NCI-H1105 (cell line): Measurements from ENCODE around the gene ING1.
A peak's percentile ranks its signal among the peaks of the same experiment; 100 is the strongest.
"Not testable (repeated sequence)": the region's sequence is repeated elsewhere in the genome, so short reads cannot be mapped to it uniquely, and the experiment has no call there.

ENCODE experiments used
- DNase-seq: peaks from one replicate; lab custom pipeline; 2025; lab: John Stamatoyannopoulos, UW

ING1 gene

GRCh38 chr13:110713642-110713952 lies at the start of gene ING1:
Gene ING1 (plus strand): TSS chr13:110713700. CDS start chr13:110714150, 450 bp downstream.
- DNase-seq = no peak

- DNase-seq = no peak
Observed at GRCh38 chr13:110664041-110664440, 49.5 kb upstream of the ING1 start.

- DNase-seq = no peak
Observed at GRCh38 chr13:110664673-110665072, 48.8 kb upstream of the ING1 start.

- no peak for DNase-seq
Observed at GRCh38 chr13:110665491-110666254, 47.8 kb upstream of the ING1 start.

- no peak for DNase-seq
Observed at GRCh38 chr13:110666255-110666533, 47.3 kb upstream of the ING1 start.

GRCh38 chr13:110669036-110669435 lies 44.5 kb upstream of the ING1 start:
- DNase-seq = no peak

- not testable (repeated sequence) for DNase-seq
Observed at GRCh38 chr13:110669814-110670213, 43.7 kb upstream of the ING1 start.

- DNase-seq = no peak
Observed at GRCh38 chr13:110676595-110677587, 36.6 kb upstream of the ING1 start.

- DNase-seq = no peak
Observed at GRCh38 chr13:110677731-110678545, 35.6 kb upstream of the ING1 start.

- no peak for DNase-seq
Observed at GRCh38 chr13:110680852-110681251, 32.6 kb upstream of the ING1 start.

- DNase-seq = no peak
Observed at GRCh38 chr13:110681868-110682550, 31.5 kb upstream of the ING1 start.

- DNase-seq = no peak
Observed at GRCh38 chr13:110682746-110683145, 30.8 kb upstream of the ING1 start.

GRCh38 chr13:110683203-110683883 lies 30.2 kb upstream of the ING1 start:
- peak; percentile 14 for DNase-seq

GRCh38 chr13:110683921-110684320 lies 29.6 kb upstream of the ING1 start:
- DNase-seq = no peak

- no peak for DNase-seq
Observed at GRCh38 chr13:110684388-110685056, 29.0 kb upstream of the ING1 start.

GRCh38 chr13:110685305-110686020 lies 28.0 kb upstream of the ING1 start:
- no peak for DNase-seq

- DNase-seq = no peak
Observed at GRCh38 chr13:110687736-110688135, 25.8 kb upstream of the ING1 start.

- no peak for DNase-seq
Observed at GRCh38 chr13:110689041-110689440, 24.5 kb upstream of the ING1 start.

- DNase-seq = no peak
Observed at GRCh38 chr13:110689711-110690110, 23.8 kb upstream of the ING1 start.

- DNase-seq = no peak
Observed at GRCh38 chr13:110690516-110690915, 23.0 kb upstream of the ING1 start.
